ENCODE results near the gene GMPR. TPM values are rescaled to one million over a fixed set of nuclear protein-coding genes. Genes with fewer than 3 reads are reported as not detected.

Gene GMPR
- total RNA-seq, 2 experiments from 2014 or later, result not detected

GRCh38 chr6:16208989-16209388, 29.4 kb upstream of the GMPR start:
- Histone ChIP-seq H4K20me1 (ENCODE audit: insufficient read depth, low read length) (no peaks in the 10 kb centered on the region), H3K9me2 (ENCODE audit: insufficient read depth, low read length) (no peaks in the 10 kb centered on the region), H2AFZ (ENCODE audit: low read length) (no peak overlapping the region), H3K9me3 (ENCODE audit: low read length) (no peaks in the 10 kb centered on the region), H3K4me2 (ENCODE audit: low read length) (no peak overlapping the region), H3K36me3 (ENCODE audit: insufficient read depth, low read length) (no peaks in the 10 kb centered on the region), H3K79me2 (ENCODE audit: insufficient read depth, low read depth, low read length) (no peaks in the 10 kb centered on the region), H3K4me3 (ENCODE audit: low read depth, low read length, poor library complexity, severe bottlenecking) (no peak overlapping the region), H3K27ac (ENCODE audit: low read depth, low read length, poor library complexity, severe bottlenecking) (no peak overlapping the region), H3K4me1 (ENCODE audit: insufficient read depth, low read length, poor library complexity, severe bottlenecking) (peaks cover 28% of the 10 kb centered on the region)
- ChIA-PET CTCF (ENCODE audit: unreplicated experiment) (no interaction called here), POLR2A (interaction anchor here (0.7 to 1.0 kb wide), 2 partner anchors 15 to 445 kb away, joined by 3 read pairs; no protein-coding TSS in a partner anchor)
- intact Hi-C loops (cut with micrococcal nuclease; ENCODE audit: unreplicated experiment), result loop anchor here (5.0 kb wide), 1 partner anchor 312 kb away; no protein-coding TSS in a partner anchor
- TF ChIP-seq, protein P1, sequence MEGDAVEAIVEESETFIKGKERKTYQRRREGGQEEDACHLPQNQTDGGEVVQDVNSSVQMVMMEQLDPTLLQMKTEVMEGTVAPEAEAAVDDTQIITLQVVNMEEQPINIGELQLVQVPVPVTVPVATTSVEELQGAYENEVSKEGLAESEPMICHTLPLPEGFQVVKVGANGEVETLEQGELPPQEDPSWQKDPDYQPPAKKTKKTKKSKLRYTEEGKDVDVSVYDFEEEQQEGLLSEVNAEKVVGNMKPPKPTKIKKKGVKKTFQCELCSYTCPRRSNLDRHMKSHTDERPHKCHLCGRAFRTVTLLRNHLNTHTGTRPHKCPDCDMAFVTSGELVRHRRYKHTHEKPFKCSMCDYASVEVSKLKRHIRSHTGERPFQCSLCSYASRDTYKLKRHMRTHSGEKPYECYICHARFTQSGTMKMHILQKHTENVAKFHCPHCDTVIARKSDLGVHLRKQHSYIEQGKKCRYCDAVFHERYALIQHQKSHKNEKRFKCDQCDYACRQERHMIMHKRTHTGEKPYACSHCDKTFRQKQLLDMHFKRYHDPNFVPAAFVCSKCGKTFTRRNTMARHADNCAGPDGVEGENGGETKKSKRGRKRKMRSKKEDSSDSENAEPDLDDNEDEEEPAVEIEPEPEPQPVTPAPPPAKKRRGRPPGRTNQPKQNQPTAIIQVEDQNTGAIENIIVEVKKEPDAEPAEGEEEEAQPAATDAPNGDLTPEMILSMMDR (conservative IDR thresholded peaks at IDR 0.05; ENCODE audit: low read length), result no peak
- no peak for TF ChIP-seq EZH2phosphoT487 (IDR thresholded peaks at IDR 0.05; ENCODE audit: borderline replicate concordance, low read depth, low read length)
- no TSS peak for BruUV-seq (replicated peaks)
- no peak for DNase-seq (ENCODE audit: low spot score)

- CTCF ChIA-PET (ENCODE audit: unreplicated experiment), result no interaction called here
- H3K27ac ChIP-seq (ENCODE audit: low read depth, low read length, poor library complexity, severe bottlenecking), result no peak overlapping the region
- no peaks in the 10 kb centered on the region for H4K20me1 ChIP-seq (ENCODE audit: insufficient read depth, low read length)
- no peaks in the 10 kb centered on the region for H3K9me3 ChIP-seq (ENCODE audit: low read length)
- no peak overlapping the region for H2AFZ ChIP-seq (ENCODE audit: low read length)
- no peak overlapping the region for H3K4me3 ChIP-seq (ENCODE audit: low read depth, low read length, poor library complexity, severe bottlenecking)
- H3K79me2 ChIP-seq (ENCODE audit: insufficient read depth, low read depth, low read length), result no peaks in the 10 kb centered on the region
- BruUV-seq (replicated peaks), result no TSS peak
- H3K36me3 ChIP-seq (ENCODE audit: insufficient read depth, low read length), result no peaks in the 10 kb centered on the region
- H3K4me2 ChIP-seq (ENCODE audit: low read length), result no peak overlapping the region
- TF ChIP-seq, protein P1 (conservative IDR thresholded peaks at IDR 0.05; ENCODE audit: low read length), result no peak
- TF ChIP-seq EZH2phosphoT487 (IDR thresholded peaks at IDR 0.05; ENCODE audit: borderline replicate concordance, low read depth, low read length), result no peak
- peaks cover 24% of the 10 kb centered on the region for H3K4me1 ChIP-seq (ENCODE audit: insufficient read depth, low read length, poor library complexity, severe bottlenecking)
- DNase-seq (ENCODE audit: low spot score), result no peak
- intact Hi-C loops (cut with micrococcal nuclease; ENCODE audit: unreplicated experiment), result loop anchor here (5.0 kb wide), 1 partner anchor 312 kb away; no protein-coding TSS in a partner anchor
- no peaks in the 10 kb centered on the region for H3K9me2 ChIP-seq (ENCODE audit: insufficient read depth, low read length)
- POLR2A ChIA-PET, result interaction anchor here (0.7 to 1.0 kb wide), 3 partner anchors 15 to 445 kb away, joined by 3 read pairs; no protein-coding TSS in a partner anchor
These were observed 28.8 kb upstream of the GMPR start for GRCh38 chr6:16209539-16209938.

GRCh38 chr6:16212276-16212675, 26.1 kb upstream of the GMPR start:
- H2AFZ ChIP-seq (ENCODE audit: low read length), result no peak overlapping the region
- no peak for DNase-seq (ENCODE audit: low spot score)
- H3K4me1 ChIP-seq (ENCODE audit: insufficient read depth, low read length, poor library complexity, severe bottlenecking), result no peaks in the 10 kb centered on the region
- H3K36me3 ChIP-seq (ENCODE audit: insufficient read depth, low read length), result no peaks in the 10 kb centered on the region
- intact Hi-C loops (cut with micrococcal nuclease; ENCODE audit: unreplicated experiment), result no loop called here
- no peaks in the 10 kb centered on the region for H3K79me2 ChIP-seq (ENCODE audit: insufficient read depth, low read depth, low read length)
- H3K27ac ChIP-seq (ENCODE audit: low read depth, low read length, poor library complexity, severe bottlenecking), result no peak overlapping the region
- no peaks in the 10 kb centered on the region for H3K9me3 ChIP-seq (ENCODE audit: low read length)
- no peak overlapping the region for H3K4me3 ChIP-seq (ENCODE audit: low read depth, low read length, poor library complexity, severe bottlenecking)
- POLR2A ChIA-PET, result no interaction called here
- no peak overlapping the region for H3K4me2 ChIP-seq (ENCODE audit: low read length)
- TF ChIP-seq, protein P1 (conservative IDR thresholded peaks at IDR 0.05; ENCODE audit: low read length), result no peak
- no peak for TF ChIP-seq EZH2phosphoT487 (IDR thresholded peaks at IDR 0.05; ENCODE audit: borderline replicate concordance, low read depth, low read length)
- H3K9me2 ChIP-seq (ENCODE audit: insufficient read depth, low read length), result no peaks in the 10 kb centered on the region
- BruUV-seq (replicated peaks), result no TSS peak
- CTCF ChIA-PET (ENCODE audit: unreplicated experiment), result no interaction called here
- H4K20me1 ChIP-seq (ENCODE audit: insufficient read depth, low read length), result no peaks in the 10 kb centered on the region

Measured in OCI-LY7 (cell line).